ENCODE results near the gene EIF2S3. TPM values are rescaled to one million over a fixed set of nuclear protein-coding genes. Genes with fewer than 3 reads are reported as not detected.

Gene EIF2S3
- total RNA-seq = 256 and 355 TPM in 2 replicates

GRCh38 chrX:24054182-24055042 lies at the start of gene EIF2S3:
TSS of gene EIF2S3 (plus strand) at chrX:24054956. CDS start at chrX:24054969, 13 bp downstream.
- H3K4me3 ChIP-seq (ENCODE audit: low read depth, low read length) = no peak within 1 kb of the TSS
- TF ChIP-seq CTCF (IDR thresholded peaks at IDR 0.05; ENCODE audit: insufficient read depth, low read depth, low read length) = peak; percentile 61
- DNase-seq (ENCODE audit: low read depth) = peak; percentile 98

GRCh38 chrX:24005028-24005427 lies 49.7 kb upstream of the EIF2S3 start:
- DNase-seq (ENCODE audit: low read depth) = no peak
- TF ChIP-seq CTCF (IDR thresholded peaks at IDR 0.05; ENCODE audit: insufficient read depth, low read depth, low read length) = no peak
- H3K4me3 ChIP-seq (ENCODE audit: low read depth, low read length) = no peak overlapping the region

- no peak overlapping the region for H3K4me3 ChIP-seq (ENCODE audit: low read depth, low read length)
- no peak for DNase-seq (ENCODE audit: low read depth)
- no peak for TF ChIP-seq CTCF (IDR thresholded peaks at IDR 0.05; ENCODE audit: insufficient read depth, low read depth, low read length)
Observed at GRCh38 chrX:24005867-24006266, 48.9 kb upstream of the EIF2S3 start.

GRCh38 chrX:24012266-24012665 lies 42.5 kb upstream of the EIF2S3 start:
- H3K4me3 ChIP-seq (ENCODE audit: low read depth, low read length) = no peak overlapping the region
- no peak for TF ChIP-seq CTCF (IDR thresholded peaks at IDR 0.05; ENCODE audit: insufficient read depth, low read depth, low read length)

GRCh38 chrX:24014388-24015018 lies 40.3 kb upstream of the EIF2S3 start:
- no peak for TF ChIP-seq CTCF (IDR thresholded peaks at IDR 0.05; ENCODE audit: insufficient read depth, low read depth, low read length)
- H3K4me3 ChIP-seq (ENCODE audit: low read depth, low read length) = no peak overlapping the region
- DNase-seq (ENCODE audit: low read depth) = no peak

More at GRCh38 chrX:24012266-24012665, 42.5 kb upstream of the EIF2S3 start:
- no peak for DNase-seq (ENCODE audit: low read depth)

- TF ChIP-seq CTCF (IDR thresholded peaks at IDR 0.05; ENCODE audit: insufficient read depth, low read depth, low read length) = no peak
- H3K4me3 ChIP-seq (ENCODE audit: low read depth, low read length) = no peak overlapping the region
- no peak for DNase-seq (ENCODE audit: low read depth)
Observed at GRCh38 chrX:24017674-24018073, 37.1 kb upstream of the EIF2S3 start.
